Loucy (cell line): ENCODE data around the gene LMTK3.

Experiments
- CTCF ChIP-seq: fragments of 200-600 bp; sonication (generic); conservative IDR thresholded peaks from 2 replicates; pipeline ENCODE4 v1.5.1; 2014; ENCODE audit warnings: mild to moderate bottlenecking, antibody characterized with exemption, low read length
- EZH2phosphoT487 ChIP-seq: fragments of 200-600 bp; IDR thresholded peaks from 2 replicates; pipeline ENCODE4 v1.6.1; 2018; ENCODE audit warnings: antibody characterized with exemption, mild to moderate bottlenecking, moderate library complexity, borderline replicate concordance

DNA sequence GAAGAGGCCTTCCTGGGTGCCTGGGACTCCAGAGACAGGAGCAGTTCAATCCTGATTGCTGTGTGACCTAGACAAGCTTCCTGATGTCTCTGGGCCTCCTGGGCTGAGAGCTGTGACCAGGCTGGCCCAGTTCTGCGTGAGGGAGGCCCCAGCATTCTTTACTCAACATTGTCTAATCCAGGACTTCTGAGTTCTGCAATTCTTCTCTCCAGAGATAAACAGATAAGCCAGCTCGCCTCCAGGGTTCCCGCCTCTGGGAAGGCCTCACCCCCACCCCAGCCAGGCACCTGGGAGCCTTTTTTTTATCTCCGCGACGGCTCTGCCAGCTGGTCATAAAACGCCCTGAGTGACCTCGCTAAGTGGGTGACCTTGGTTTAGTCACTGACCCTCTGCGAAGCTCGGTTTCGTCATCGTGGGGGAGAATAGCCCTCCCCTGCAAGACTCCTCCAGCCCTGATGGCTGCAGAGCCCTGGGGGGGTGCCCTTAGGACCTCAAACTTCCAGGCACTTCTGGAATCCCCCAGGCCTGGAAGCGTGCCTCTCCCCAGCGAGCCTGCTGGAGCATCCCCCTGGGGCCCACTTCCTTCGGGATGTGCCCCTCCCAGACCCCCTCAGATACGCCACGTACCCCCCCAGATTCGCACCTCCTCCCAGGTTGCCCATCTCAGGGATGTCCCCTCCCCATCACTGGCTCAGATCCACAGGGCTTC is 42.2 kb upstream of the LMTK3 start:
- TF ChIP-seq CTCF (no peak), EZH2phosphoT487 (no peak)
